Measurements from ENCODE around the gene TMEM88. TPM values are rescaled to one million over a fixed set of nuclear protein-coding genes. Genes with fewer than 3 reads are reported as not detected.
A peak's percentile ranks its signal among the peaks of the same experiment; 100 is the strongest.

The TMEM88 gene
- total and polyA plus RNA-seq, 5 donors = 9.0 to 74.5 (median 17.1) TPM

DNA sequence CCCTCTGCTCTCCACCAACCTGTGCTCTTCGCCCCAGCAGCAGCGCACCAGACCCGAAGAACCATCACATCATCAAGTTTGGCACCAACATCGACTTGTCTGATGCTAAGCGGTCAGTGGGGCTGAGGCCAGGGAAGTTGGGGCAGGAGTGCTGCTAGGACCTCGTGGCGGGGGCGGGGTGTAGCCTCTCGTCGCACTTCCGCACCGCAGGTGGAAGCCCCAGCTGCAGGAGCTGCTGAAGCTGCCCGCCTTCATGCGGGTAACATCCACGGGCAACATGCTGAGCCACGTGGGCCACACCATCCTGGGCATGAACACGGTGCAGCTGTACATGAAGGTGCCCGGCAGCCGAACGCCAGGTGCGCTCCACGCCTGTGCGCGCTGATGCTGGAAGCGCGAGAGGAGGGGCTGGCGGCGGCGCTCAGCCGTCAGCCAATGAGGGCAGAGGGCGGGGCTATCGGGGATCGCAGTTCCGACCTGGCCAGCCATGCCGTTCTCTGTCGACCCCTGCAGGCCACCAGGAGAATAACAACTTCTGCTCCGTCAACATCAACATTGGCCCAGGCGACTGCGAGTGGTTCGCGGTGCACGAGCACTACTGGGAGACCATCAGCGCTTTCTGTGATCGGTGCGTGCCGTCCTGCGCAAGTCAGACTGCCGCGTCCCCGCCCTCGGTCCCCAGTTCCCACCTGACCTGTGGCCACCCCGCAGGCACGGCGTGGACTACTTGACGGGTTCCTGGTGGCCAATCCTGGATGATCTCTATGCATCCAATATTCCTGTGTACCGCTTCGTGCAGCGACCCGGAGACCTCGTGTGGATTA lies 3.2 kb upstream of the TMEM88 start:
- Histone ChIP-seq H3K4me1 (ENCODE audit: control insufficient read depth, insufficient read depth, low read length) (peaks cover 6% of the 10 kb centered on the region), H3K4me3 (ENCODE audit: low read length) (no peak overlapping the region), H3K9me3 (ENCODE audit: control insufficient read depth, low read length) (no peaks in the 10 kb centered on the region), H3K27me3 (ENCODE audit: control insufficient read depth, insufficient read depth) (no peaks in the 10 kb centered on the region), H3K27ac (ENCODE audit: low read length) (no peak overlapping the region)
- DNase-seq (peak; percentile 92 to 96 (median 95)), ATAC-seq (peak; percentile 65 to 67)
- intact Hi-C loops (cut with DNase I) = loop anchor here in 2 of 4 donors (2.0 to 10.0 kb wide), 2 partner anchors 29 to 107 kb away; no protein-coding TSS in a partner anchor
- WGBS = 20% methylated on average over 60 of the region's 60 CpGs

DNA sequence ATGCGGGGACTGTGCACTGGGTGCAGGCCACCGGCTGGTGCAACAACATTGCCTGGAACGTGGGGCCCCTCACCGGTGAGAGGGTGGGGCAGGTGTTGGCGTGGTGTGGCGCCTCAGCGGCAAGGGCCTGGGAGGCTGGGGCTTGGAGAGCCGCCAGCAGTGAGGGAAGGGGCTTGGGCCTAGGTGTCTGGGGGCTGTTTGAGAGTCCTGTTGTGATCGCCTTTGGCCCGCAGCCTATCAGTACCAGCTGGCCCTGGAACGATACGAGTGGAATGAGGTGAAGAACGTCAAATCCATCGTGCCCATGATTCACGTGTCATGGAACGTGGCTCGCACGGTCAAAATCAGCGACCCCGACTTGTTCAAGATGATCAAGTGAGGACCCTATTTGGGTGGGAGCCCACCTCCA lies 2.6 kb upstream of the TMEM88 start:
- no peak for ATAC-seq
- Histone ChIP-seq H3K4me1 (ENCODE audit: control insufficient read depth, insufficient read depth, low read length) (peaks cover 6% of the 10 kb centered on the region), H3K27me3 (ENCODE audit: control insufficient read depth, insufficient read depth) (no peaks in the 10 kb centered on the region), H3K27ac (ENCODE audit: low read length) (no peak overlapping the region), H3K9me3 (ENCODE audit: control insufficient read depth, low read length) (no peaks in the 10 kb centered on the region), H3K4me3 (ENCODE audit: low read length) (no peak overlapping the region)
- intact Hi-C loops (cut with DNase I) = loop anchor here in 2 of 4 donors (2.0 to 10.0 kb wide), 2 partner anchors 29 to 107 kb away; no protein-coding TSS in a partner anchor
- peak in 2 of 3 donors; percentile 68 to 82 for DNase-seq
- 59% methylated on average over 20 of the region's 20 CpGs for WGBS

DNA sequence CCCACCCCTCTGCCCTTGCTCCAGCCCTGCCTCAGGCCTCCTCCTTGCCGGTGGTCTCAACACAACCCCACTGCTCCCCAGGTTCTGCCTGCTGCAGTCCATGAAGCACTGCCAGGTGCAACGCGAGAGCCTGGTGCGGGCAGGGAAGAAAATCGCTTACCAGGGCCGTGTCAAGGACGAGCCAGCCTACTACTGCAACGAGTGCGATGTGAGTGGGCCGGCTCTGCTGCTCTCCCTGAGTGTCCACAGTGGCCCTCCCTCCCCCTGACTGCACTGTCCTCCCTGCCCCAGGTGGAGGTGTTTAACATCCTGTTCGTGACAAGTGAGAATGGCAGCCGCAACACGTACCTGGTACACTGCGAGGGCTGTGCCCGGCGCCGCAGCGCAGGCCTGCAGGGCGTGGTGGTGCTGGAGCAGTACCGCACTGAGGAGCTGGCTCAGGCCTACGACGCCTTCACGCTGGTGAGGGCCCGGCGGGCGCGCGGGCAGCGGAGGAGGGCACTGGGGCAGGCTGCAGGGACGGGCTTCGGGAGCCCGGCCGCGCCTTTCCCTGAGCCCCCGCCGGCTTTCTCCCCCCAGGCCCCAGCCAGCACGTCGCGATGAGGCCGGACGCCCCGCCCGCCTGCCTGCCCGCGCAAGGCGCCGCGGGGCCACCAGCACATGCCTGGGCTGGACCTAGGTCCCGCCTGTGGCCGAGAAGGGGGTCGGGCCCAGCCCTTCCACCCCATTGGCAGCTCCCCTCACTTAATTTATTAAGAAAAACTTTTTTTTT lies 1.8 kb upstream of the TMEM88 start:
- 80% methylated on average over 51 of the region's 51 CpGs for WGBS
- DNase-seq = peak; percentile 28 to 67 (median 62)
- Histone ChIP-seq H3K27me3 (ENCODE audit: control insufficient read depth, insufficient read depth) (no peaks in the 10 kb centered on the region), H3K4me1 (ENCODE audit: control insufficient read depth, insufficient read depth, low read length) (peaks cover 6% of the 10 kb centered on the region), H3K27ac (ENCODE audit: low read length) (no peak overlapping the region), H3K4me3 (ENCODE audit: low read length) (no peak overlapping the region), H3K9me3 (ENCODE audit: control insufficient read depth, low read length) (no peaks in the 10 kb centered on the region)
- intact Hi-C loops (cut with DNase I) = loop anchor here in 2 of 4 donors (2.0 to 10.0 kb wide), 2 partner anchors 30 to 108 kb away; no protein-coding TSS in a partner anchor
- no peak for ATAC-seq

DNA sequence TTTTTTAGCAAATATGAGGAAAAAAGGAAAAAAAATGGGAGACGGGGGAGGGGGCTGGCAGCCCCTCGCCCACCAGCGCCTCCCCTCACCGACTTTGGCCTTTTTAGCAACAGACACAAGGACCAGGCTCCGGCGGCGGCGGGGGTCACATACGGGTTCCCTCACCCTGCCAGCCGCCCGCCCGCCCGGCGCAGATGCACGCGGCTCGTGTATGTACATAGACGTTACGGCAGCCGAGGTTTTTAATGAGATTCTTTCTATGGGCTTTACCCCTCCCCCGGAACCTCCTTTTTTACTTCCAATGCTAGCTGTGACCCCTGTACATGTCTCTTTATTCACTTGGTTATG lies 1.2 kb upstream of the TMEM88 start:
- Histone ChIP-seq H3K27me3 (ENCODE audit: control insufficient read depth, insufficient read depth) (no peaks in the 10 kb centered on the region), H3K9me3 (ENCODE audit: control insufficient read depth, low read length) (no peaks in the 10 kb centered on the region), H3K27ac (ENCODE audit: low read length) (no peak overlapping the region), H3K4me1 (ENCODE audit: control insufficient read depth, insufficient read depth, low read length) (peaks cover 6% of the 10 kb centered on the region), H3K4me3 (ENCODE audit: low read length) (no peak overlapping the region)
- intact Hi-C loops (cut with DNase I) = loop anchor here in 2 of 4 donors (2.0 to 10.0 kb wide), 2 partner anchors 31 to 109 kb away; no protein-coding TSS in a partner anchor
- peak in 2 of 3 donors; percentile 64 to 73 for DNase-seq
- ATAC-seq = no peak
- WGBS = 80% methylated on average over 21 of the region's 21 CpGs

DNA sequence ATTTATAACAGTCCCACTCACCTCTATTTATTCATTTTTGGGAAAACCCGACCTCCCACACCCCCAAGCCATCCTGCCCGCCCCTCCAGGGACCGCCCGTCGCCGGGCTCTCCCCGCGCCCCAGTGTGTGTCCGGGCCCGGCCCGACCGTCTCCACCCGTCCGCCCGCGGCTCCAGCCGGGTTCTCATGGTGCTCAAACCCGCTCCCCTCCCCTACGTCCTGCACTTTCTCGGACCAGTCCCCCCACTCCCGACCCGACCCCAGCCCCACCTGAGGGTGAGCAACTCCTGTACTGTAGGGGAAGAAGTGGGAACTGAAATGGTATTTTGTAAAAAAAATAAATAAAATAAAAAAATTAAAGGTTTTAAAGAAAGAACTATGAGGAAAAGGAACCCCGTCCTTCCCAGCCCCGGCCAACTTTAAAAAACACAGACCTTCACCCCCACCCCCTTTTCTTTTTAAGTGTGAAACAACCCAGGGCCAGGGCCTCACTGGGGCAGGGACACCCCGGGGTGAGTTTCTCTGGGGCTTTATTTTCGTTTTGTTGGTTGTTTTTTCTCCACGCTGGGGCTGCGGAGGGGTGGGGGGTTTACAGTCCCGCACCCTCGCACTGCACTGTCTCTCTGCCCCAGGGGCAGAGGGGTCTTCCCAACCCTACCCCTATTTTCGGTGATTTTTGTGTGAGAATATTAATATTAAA lies 638 bp upstream of the TMEM88 start:
- Histone ChIP-seq H3K9me3 (ENCODE audit: control insufficient read depth, low read length) (no peaks in the 10 kb centered on the region), H3K27me3 (ENCODE audit: control insufficient read depth, insufficient read depth) (no peaks in the 10 kb centered on the region), H3K4me1 (ENCODE audit: control insufficient read depth, insufficient read depth, low read length) (peaks cover 6% of the 10 kb centered on the region), H3K27ac (ENCODE audit: low read length) (peak overlapping the region; percentile 18), H3K4me3 (ENCODE audit: low read length) (no peak overlapping the region)
- ATAC-seq (no peak), DNase-seq (peak; percentile 29 to 78 (median 63))
- intact Hi-C loops (cut with DNase I) = loop anchor here in 1 of 4 donors (10.0 kb wide), 1 partner anchor 109 kb away; no protein-coding TSS in a partner anchor
- 69% methylated on average over 31 of the region's 31 CpGs for WGBS

DNA sequence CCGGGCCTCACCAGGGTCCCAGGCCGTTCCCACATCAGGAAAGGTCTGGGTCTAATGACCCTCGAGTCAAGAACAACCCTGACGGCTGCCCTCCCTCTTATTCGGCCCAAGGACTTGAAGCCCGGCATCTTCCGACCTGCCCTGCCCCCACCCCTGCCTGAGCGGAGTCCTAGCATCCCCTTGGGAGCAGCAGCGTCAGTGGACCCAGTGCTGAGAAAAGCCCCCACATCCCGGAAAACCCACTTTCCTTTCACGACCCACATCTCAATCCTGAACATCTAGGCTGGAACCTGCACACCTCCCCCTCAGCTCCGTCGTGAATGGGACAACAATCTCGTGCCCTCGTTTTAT lies 769 bp downstream of the TMEM88 start:
- Histone ChIP-seq H3K4me3 (ENCODE audit: low read length) (peak overlapping the region; percentile 43), H3K4me1 (ENCODE audit: control insufficient read depth, insufficient read depth, low read length) (peaks cover 6% of the 10 kb centered on the region), H3K27me3 (ENCODE audit: control insufficient read depth, insufficient read depth) (no peaks in the 10 kb centered on the region), H3K9me3 (ENCODE audit: control insufficient read depth, low read length) (no peaks in the 10 kb centered on the region), H3K27ac (ENCODE audit: low read length) (peak overlapping the region; percentile 80)
- ATAC-seq = no peak
- intact Hi-C loops (cut with DNase I) = loop anchor here in 1 of 4 donors (2.0 to 10.0 kb wide), 2 partner anchors 21 to 111 kb away; partner anchors contain the start of gene KDM6B
- DNase-seq = peak; percentile 52 to 77 (median 77)
- 16% methylated on average over 15 of the region's 15 CpGs for WGBS

DNA sequence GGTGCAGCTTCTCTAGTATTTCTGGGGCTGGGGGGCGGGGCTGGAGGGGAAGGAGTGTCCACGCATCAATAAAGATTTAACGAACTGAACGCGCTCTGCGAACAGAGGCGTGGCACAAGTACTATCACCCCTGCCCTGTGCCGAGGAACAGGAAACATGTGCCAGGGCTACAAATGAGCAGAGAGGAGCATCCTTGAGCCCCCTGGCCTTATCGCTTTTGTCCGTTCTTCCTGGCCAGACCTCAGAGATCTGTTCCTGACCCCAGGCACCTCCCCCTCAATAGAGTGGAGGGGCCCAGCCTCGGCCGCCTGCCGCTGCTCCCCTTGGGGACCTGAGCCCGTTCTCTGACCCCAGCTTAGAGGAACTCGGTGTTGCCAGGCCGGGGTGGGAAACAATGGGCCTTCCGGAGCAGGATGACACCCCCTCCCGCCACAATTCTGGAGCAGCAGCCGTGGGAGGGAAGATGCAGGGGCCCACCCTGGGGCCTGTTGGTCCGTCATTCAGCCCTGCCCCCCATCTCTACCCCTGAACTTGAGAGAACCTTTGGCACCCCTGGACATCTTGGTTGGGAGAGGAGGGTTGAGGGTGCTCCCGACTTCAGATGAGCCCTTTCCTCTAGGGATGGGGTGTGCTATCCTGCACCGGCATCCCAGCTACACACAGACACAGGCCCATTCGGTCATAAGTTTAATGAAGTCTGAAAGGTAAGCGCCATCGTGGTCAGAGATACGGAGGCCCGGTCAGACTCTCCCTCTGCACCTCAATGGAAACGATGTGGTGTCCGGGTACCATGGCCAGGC lies 1.3 kb downstream of the TMEM88 start:
- intact Hi-C loops (cut with DNase I) = loop anchor here in 1 of 4 donors (2.0 to 10.0 kb wide), 2 partner anchors 21 to 111 kb away; partner anchors contain the start of gene KDM6B
- no peaks in the 10 kb centered on the region for H3K9me3 ChIP-seq (ENCODE audit: control insufficient read depth, low read length)
- 9% methylated on average over 29 of the region's 29 CpGs for WGBS
- peaks cover 6% of the 10 kb centered on the region for H3K4me1 ChIP-seq (ENCODE audit: control insufficient read depth, insufficient read depth, low read length)
- peak; percentile 10 to 34 for ATAC-seq
- H3K27me3 ChIP-seq (ENCODE audit: control insufficient read depth, insufficient read depth) = no peaks in the 10 kb centered on the region
- peak overlapping the region; percentile 80 for H3K27ac ChIP-seq (ENCODE audit: low read length)
- peak overlapping the region; percentile 43 for H3K4me3 ChIP-seq (ENCODE audit: low read length)
- DNase-seq = peak; percentile 83 to 91 (median 91)

DNA sequence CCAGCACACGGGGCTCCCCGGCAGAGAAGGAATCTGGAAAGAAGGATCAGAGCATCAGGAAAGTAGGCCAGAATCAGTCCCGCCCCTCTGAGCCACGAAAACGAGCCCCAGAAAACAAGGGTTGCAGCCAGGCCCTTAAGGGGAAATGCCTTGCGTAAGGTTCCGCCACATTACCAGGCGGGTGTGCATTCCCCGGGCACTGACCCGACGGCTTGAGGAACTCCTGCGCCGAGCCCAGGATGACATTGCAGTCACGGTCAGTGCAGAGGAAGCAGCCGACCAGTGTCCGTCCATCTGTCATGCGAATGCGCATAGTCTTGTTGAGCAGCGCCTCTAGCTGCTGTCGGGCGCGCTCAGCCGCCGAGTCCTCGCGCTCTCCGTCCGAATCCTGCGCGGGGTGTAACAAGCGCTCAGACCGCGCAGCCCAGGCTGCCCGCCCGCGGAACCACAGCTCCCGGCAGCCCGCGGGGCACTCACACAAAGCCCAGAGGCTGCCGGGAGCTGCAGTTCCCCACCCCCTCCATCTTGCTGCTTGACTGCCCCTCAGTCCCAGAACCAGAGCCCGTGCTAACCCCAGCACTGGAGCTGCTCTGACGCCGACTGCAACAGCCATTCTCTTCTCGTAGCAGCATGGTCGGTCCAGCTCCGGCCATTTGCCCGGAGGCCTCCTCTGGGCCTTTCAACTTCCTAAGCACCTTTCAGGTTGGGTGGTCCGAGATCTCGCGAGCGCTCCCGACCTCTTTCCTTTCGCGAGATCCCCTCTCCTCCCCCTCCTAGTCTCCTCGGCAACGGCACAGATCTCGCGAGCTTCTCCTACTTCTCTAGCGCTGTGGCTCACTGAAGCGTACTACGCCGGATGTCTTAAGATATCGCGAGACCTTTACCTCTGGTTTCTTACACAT lies 2.2 kb downstream of the TMEM88 start, which contains the start of gene NAA38:
NAA38 (minus strand) TSS at position 749 of the 902 bp plus-strand sequence; CDS start at position 653, 96 bp downstream.
- intact Hi-C loops (cut with DNase I) = loop anchor here in 1 of 4 donors (2.0 to 10.0 kb wide), 2 partner anchors 22 to 112 kb away; partner anchors contain the start of gene KDM6B
- ATAC-seq = peak; percentile 88 to 91
- Histone ChIP-seq H3K4me3 (ENCODE audit: low read length) (peak within 1 kb of the TSS; percentile 43), H3K9me3 (ENCODE audit: control insufficient read depth, low read length) (no peaks in the 10 kb centered on the region), H3K4me1 (ENCODE audit: control insufficient read depth, insufficient read depth, low read length) (peaks cover 6% of the 10 kb centered on the region), H3K27ac (ENCODE audit: low read length) (peak within 1 kb of the TSS; percentile 89), H3K27me3 (ENCODE audit: control insufficient read depth, insufficient read depth) (no peaks in the 10 kb centered on the region)
- under 1% methylated on average over 64 of the region's 64 CpGs for WGBS
- DNase-seq = peak; percentile 97 to 98 (median 98)

All from right cardiac atrium (tissue), 5 donors.